ENCODE results near the gene USP20. TPM values are rescaled to one million over a fixed set of nuclear protein-coding genes. Genes with fewer than 3 reads are reported as not detected.

Gene USP20
- total RNA-seq, 2 donors from 2014 or later, result 24.4 to 25.8 TPM

DNA sequence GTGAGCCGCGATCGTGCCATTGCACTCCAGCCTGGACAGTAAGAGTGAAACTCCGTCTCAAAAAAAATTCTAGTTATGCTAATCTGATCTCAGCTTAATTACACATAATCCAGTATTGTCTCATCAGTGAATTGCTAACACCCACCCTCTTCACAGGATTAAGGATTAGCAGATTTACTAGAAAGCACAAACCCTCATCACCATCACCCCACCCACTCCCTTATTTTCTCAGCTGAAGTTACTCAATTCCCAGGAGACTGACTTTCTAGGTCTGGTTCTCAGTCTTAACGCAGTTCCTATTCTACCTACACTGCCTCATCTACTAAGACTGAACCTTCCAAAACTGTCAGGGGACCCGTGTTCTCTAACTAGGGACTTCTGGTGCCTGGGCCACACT is 23.3 kb upstream of the USP20 start:
- no peak overlapping the region for H3K9ac ChIP-seq (ENCODE audit: extremely low read depth, low read length, poor library complexity, severe bottlenecking)
- no peak overlapping the region for H3K4me3 Mint-ChIP-seq
- H3K4me3 ChIP-seq (ENCODE audit: low read length), result no peak overlapping the region
- no peak overlapping the region for H3K27ac ChIP-seq (ENCODE audit: low read depth, low read length)
- no peaks in the 10 kb centered on the region for H3K4me1 ChIP-seq (ENCODE audit: control insufficient read depth, insufficient read depth, low read length)
- peaks cover 2% of the 10 kb centered on the region for H3K27me3 Mint-ChIP-seq (ENCODE audit: insufficient read depth)
- no peaks in the 10 kb centered on the region for H3K27me3 ChIP-seq (ENCODE audit: control insufficient read depth, insufficient read depth, low read length, poor library complexity, severe bottlenecking)
- peaks cover 53% of the 10 kb centered on the region for H3K36me3 ChIP-seq (ENCODE audit: control insufficient read depth, insufficient read depth, low read length)
- H3K4me1 Mint-ChIP-seq, result no peaks in the 10 kb centered on the region
- H3K9me3 ChIP-seq (ENCODE audit: control insufficient read depth, low read length), result no peaks in the 10 kb centered on the region
- no peak overlapping the region for H3K27ac Mint-ChIP-seq
- peaks cover 67% of the 10 kb centered on the region for H3K36me3 Mint-ChIP-seq (ENCODE audit: low read depth)
- DNase-seq, result no peak
- WGBS, 2 experiments (ENCODE audit: insufficient coverage in 1 of 2, insufficient read length in 1 of 2), result 96 to 100% methylated on average over 6 of the region's 6 CpGs
- TF ChIP-seq CTCF (conservative IDR thresholded peaks at IDR 0.05), result no peak
- H3K9me3 Mint-ChIP-seq, result no peaks in the 10 kb centered on the region

DNA sequence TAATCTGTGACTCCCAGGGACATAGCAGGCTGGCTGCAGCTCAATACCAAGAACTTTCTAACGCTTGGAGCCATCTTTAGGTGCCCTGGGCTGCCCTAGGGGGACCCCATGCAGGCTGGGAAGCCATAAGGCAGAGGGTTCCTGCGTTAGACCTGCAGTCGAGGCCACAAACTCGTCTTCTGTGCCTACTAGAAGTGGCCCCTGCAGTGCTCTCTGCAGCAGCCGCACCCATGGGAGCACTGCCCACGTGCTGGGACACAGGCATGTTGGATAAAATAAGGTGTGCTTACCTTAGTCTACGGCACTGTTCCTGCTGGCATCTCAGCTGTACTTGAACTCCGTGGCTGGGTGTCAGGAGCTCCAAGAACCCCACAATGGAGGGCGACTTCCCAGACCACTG is 22.9 kb upstream of the USP20 start:
- Mint-ChIP-seq H3K36me3 (ENCODE audit: low read depth) (peaks cover 67% of the 10 kb centered on the region), H3K27me3 (ENCODE audit: insufficient read depth) (peaks cover 2% of the 10 kb centered on the region), H3K4me1 (no peaks in the 10 kb centered on the region), H3K27ac (no peak overlapping the region), H3K9me3 (no peaks in the 10 kb centered on the region), H3K4me3 (no peak overlapping the region)
- Histone ChIP-seq H3K4me3 (ENCODE audit: low read length) (no peak overlapping the region), H3K4me1 (ENCODE audit: control insufficient read depth, insufficient read depth, low read length) (no peaks in the 10 kb centered on the region), H3K27me3 (ENCODE audit: control insufficient read depth, insufficient read depth, low read length, poor library complexity, severe bottlenecking) (no peaks in the 10 kb centered on the region), H3K9me3 (ENCODE audit: control insufficient read depth, low read length) (no peaks in the 10 kb centered on the region), H3K27ac (ENCODE audit: low read depth, low read length) (no peak overlapping the region), H3K9ac (ENCODE audit: extremely low read depth, low read length, poor library complexity, severe bottlenecking) (no peak overlapping the region), H3K36me3 (ENCODE audit: control insufficient read depth, insufficient read depth, low read length) (peaks cover 52% of the 10 kb centered on the region)
- WGBS, 2 experiments (ENCODE audit: insufficient coverage in 1 of 2, insufficient read length in 1 of 2), result 92 to 99% methylated on average over 8 to 9 of the region's 9 CpGs
- no peak for TF ChIP-seq CTCF (conservative IDR thresholded peaks at IDR 0.05)
- no peak for DNase-seq

DNA sequence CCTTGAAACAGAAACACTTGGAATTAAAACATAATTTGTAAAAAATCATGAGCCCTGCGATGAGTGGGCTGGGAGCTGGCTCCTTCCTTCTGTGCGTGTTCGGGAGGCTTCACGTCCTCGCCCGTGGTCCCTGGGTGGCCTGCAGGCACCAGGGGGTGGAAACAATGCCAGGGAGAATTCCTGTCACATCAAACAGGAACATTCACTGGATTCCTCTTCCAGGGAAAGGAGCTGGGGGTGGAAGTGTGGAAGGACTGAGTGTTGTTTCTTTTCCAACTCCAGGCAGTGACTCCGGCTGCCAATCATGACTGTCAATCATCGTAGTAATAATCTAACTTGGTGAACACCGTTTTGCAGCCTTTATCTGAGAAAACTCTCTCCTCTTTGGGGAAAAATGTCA is 21.6 kb upstream of the USP20 start:
- no peak for TF ChIP-seq CTCF (conservative IDR thresholded peaks at IDR 0.05)
- H3K27ac ChIP-seq (ENCODE audit: low read depth, low read length), result no peak overlapping the region
- WGBS, 2 experiments (ENCODE audit: insufficient coverage in 1 of 2, insufficient read length in 1 of 2), result 91 to 92% methylated on average over 4 to 9 of the region's 9 CpGs

More for the DNA sequence above, 21.6 kb upstream of the USP20 start:
- Mint-ChIP-seq H3K36me3 (ENCODE audit: low read depth) (peaks cover 75% of the 10 kb centered on the region), H3K4me3 (no peak overlapping the region), H3K4me1 (no peaks in the 10 kb centered on the region), H3K27ac (no peak overlapping the region), H3K27me3 (ENCODE audit: insufficient read depth) (peaks cover 2% of the 10 kb centered on the region), H3K9me3 (no peaks in the 10 kb centered on the region)
- Histone ChIP-seq H3K9me3 (ENCODE audit: control insufficient read depth, low read length) (no peaks in the 10 kb centered on the region), H3K4me1 (ENCODE audit: control insufficient read depth, insufficient read depth, low read length) (no peaks in the 10 kb centered on the region), H3K36me3 (ENCODE audit: control insufficient read depth, insufficient read depth, low read length) (peaks cover 63% of the 10 kb centered on the region), H3K4me3 (ENCODE audit: low read length) (no peak overlapping the region), H3K9ac (ENCODE audit: extremely low read depth, low read length, poor library complexity, severe bottlenecking) (no peak overlapping the region), H3K27me3 (ENCODE audit: control insufficient read depth, insufficient read depth, low read length, poor library complexity, severe bottlenecking) (no peaks in the 10 kb centered on the region)
- no peak for DNase-seq
